NCI-H1092 (cell line): ENCODE measurements around the gene CDKAL1.
"Not testable (repeated sequence)": the region's sequence is repeated elsewhere in the genome, so short reads cannot be mapped to it uniquely, and the experiment has no call there.

Experiments used
- DNase-seq: peaks from one replicate; lab custom pipeline; 2025; lab: John Stamatoyannopoulos, UW

Gene CDKAL1

GRCh38 chr6:20554326-20554725, 20.1 kb downstream of the CDKAL1 start:
- DNase-seq, result no peak

- DNase-seq, result no peak
Observed at GRCh38 chr6:20554817-20555216, 20.6 kb downstream of the CDKAL1 start.

GRCh38 chr6:20559924-20560551, 25.8 kb downstream of the CDKAL1 start:
- no peak for DNase-seq

- no peak for DNase-seq
Observed at GRCh38 chr6:20563377-20563776, 29.1 kb downstream of the CDKAL1 start.

GRCh38 chr6:20564269-20564668, 30.0 kb downstream of the CDKAL1 start:
- DNase-seq, result no peak

GRCh38 chr6:20564777-20565176, 30.5 kb downstream of the CDKAL1 start:
- no peak for DNase-seq

GRCh38 chr6:20565342-20565741, 31.1 kb downstream of the CDKAL1 start:
- DNase-seq, result no peak

- DNase-seq, result no peak
Observed at GRCh38 chr6:20566109-20566508, 31.9 kb downstream of the CDKAL1 start.

- DNase-seq, result no peak
Observed at GRCh38 chr6:20569000-20569610, 34.8 kb downstream of the CDKAL1 start.

GRCh38 chr6:20571261-20571660, 37.0 kb downstream of the CDKAL1 start:
- DNase-seq, result no peak

- no peak for DNase-seq
Observed at GRCh38 chr6:20572288-20572687, 38.0 kb downstream of the CDKAL1 start.

GRCh38 chr6:20572940-20573339, 38.7 kb downstream of the CDKAL1 start:
- DNase-seq, result no peak

GRCh38 chr6:20574355-20574754, 40.1 kb downstream of the CDKAL1 start:
- DNase-seq, result no peak

- peak; percentile 41 for DNase-seq
Observed at GRCh38 chr6:20575125-20575524, 40.9 kb downstream of the CDKAL1 start.

GRCh38 chr6:20575704-20576451, 41.6 kb downstream of the CDKAL1 start:
- no peak for DNase-seq

- DNase-seq, result no peak
Observed at GRCh38 chr6:20577173-20577688, 43.0 kb downstream of the CDKAL1 start.

GRCh38 chr6:20581070-20581469, 46.8 kb downstream of the CDKAL1 start:
- no peak for DNase-seq

GRCh38 chr6:20582586-20583443, 48.6 kb downstream of the CDKAL1 start:
- no peak for DNase-seq

GRCh38 chr6:20583444-20583800, 49.2 kb downstream of the CDKAL1 start:
- DNase-seq, result no peak

- DNase-seq, result no peak
Observed at GRCh38 chr6:20584100-20584731, 50.0 kb downstream of the CDKAL1 start.

- no peak for DNase-seq
Observed at GRCh38 chr6:20589266-20589665, 55.0 kb downstream of the CDKAL1 start.

GRCh38 chr6:20590476-20590875, 56.2 kb downstream of the CDKAL1 start:
- DNase-seq, result not testable (repeated sequence)
